GM18870 (cell line): ENCODE results near the gene ZNF774.
"Not testable (repeated sequence)": the region's sequence is repeated elsewhere in the genome, so short reads cannot be mapped to it uniquely, and the experiment has no call there.

Source experiments
- ATAC-seq: cut with Tn5 transposase; IDR thresholded peaks from one replicate; pipeline ENCODE4 v1.9.1; 2021; ENCODE audit warnings: moderate library complexity; ENCODE audit not compliant: unreplicated experiment

ZNF774 gene

GRCh38 chr15:90352107-90352893 is at the start of gene ZNF774:
Gene ZNF774 (plus strand): TSS chr15:90352284. CDS start chr15:90354661, 2,377 bp downstream.
- peak; percentile 99 for ATAC-seq

GRCh38 chr15:90305355-90305754 is 46.7 kb upstream of the ZNF774 start:
- not testable (repeated sequence) for ATAC-seq

GRCh38 chr15:90305932-90306331 is 46.2 kb upstream of the ZNF774 start:
- ATAC-seq = no peak

DNA sequence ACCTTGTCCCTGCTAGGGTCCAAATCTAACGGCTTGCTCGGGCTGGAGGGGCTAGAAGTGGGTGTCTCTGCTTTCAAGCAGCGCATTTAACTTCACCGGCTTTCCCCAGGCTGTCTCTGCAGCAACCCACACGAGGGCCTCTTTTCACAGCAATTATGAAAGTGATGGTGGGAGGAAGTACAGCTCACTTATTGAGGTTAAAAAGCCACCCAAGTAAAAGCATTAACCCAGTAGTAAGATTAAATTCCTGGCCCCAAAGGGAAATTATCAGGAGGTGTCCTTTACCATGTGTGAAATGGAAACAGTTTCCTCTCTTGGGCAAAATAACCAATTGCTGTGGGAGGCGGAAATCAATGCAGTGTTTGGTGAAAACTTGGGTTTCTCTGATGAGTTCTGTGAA is 45.5 kb upstream of the ZNF774 start:
- no peak for ATAC-seq

DNA sequence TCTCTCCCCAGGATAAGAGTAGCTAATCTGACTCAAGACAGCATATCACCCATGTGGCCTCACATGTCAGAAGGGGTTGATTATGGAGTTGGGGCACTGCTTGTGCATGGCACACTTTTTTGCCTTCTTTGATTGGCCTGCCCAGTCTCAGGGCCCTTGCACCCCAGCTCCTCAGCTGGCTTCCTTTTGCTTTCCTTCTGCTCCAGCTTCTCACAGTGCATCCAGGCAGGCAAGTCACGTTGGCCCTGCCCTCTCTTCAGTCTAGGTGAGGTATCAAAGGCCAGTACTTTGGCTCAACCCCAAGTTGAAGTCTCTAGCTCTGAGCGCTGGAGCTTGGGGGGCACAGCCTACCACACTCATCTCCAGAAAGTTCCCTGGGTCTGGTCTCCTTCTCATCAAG is 44.4 kb upstream of the ZNF774 start:
- no peak for ATAC-seq

GRCh38 chr15:90309020-90309419 is 43.1 kb upstream of the ZNF774 start:
- no peak for ATAC-seq

GRCh38 chr15:90315278-90315982 is 36.7 kb upstream of the ZNF774 start:
- no peak for ATAC-seq

- no peak for ATAC-seq
Measured at GRCh38 chr15:90316139-90316538, 35.9 kb upstream of the ZNF774 start.

- no peak for ATAC-seq
Measured at GRCh38 chr15:90318591-90318990, 33.5 kb upstream of the ZNF774 start.

DNA sequence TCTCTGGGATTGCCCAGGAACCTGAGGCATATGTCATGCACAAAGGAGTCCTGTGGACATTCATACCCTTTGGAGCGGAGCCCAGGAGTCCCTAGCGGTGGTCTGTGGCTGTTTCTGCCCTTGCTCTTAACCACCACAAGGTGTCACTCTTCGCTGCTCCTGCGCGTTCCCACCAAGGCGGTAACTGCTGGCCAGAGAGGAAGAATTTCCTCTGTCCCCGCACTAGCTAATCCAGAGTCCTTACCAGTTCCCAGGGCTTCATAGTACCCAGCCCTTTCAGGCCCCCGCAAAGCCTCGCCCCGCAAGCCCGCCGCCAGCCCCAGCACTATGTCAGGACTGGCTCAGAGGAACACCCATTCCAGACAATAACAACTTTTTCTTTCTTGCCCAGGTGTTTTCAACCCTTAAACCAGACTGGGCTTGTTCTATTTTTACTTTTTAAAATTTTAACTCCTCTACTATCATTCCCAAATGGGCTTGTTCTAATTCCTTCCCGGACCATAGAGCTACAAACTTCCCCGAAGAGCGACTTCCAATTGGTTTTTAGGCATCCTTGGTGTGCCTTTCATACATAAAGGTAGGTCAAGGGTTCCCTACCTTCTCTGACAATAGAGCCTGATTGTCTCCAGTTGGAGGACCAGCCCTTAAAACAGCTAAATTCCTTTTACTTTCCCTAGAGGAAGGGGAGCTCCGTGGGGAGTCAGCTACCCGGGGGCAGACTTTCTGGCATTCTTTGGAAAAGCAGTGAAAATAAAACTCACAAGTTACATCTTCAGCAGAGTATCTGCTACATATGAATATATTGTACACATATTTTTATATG is 31.8 kb upstream of the ZNF774 start:
- peak; percentile 48 for ATAC-seq

DNA sequence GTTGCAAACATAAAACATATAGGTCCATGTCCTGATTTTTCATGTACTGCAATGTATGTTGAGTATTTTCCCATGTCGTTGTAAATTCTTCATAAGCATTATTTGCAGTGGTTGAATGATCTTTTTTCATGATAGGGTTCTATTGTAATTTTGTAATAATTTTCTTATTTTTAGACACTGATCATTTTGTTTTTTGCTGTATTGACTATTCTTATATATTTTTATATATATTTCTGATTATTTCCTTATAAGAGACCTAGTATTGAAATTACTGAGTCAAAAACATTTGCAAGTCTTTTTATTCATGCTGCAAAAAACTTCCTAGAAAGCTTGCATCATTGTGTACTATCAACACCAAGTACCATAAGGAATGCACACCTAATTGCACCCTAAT is 31.2 kb upstream of the ZNF774 start:
- ATAC-seq = no peak

- no peak for ATAC-seq
Measured at GRCh38 chr15:90322538-90322937, 29.5 kb upstream of the ZNF774 start.

DNA sequence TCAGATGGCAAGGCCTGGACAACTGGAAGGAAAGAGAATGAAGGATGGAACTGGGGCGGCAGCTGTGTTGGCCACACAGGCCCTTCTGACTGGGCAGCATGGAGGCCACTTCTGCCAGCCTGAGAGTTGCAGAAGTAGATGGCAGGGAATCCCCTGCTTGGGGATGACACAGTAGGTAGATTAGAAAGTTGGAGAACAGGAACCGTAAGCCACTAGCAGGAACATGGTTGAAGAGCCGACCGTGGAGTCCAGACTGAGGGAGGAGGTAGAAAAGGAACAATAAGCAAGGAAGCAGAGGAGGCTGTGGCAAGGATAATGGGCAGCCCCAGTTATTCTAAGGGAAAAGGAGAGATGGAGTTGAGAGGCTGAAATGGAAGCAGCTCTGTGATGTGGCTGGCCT is 26.4 kb upstream of the ZNF774 start:
- ATAC-seq = no peak

DNA sequence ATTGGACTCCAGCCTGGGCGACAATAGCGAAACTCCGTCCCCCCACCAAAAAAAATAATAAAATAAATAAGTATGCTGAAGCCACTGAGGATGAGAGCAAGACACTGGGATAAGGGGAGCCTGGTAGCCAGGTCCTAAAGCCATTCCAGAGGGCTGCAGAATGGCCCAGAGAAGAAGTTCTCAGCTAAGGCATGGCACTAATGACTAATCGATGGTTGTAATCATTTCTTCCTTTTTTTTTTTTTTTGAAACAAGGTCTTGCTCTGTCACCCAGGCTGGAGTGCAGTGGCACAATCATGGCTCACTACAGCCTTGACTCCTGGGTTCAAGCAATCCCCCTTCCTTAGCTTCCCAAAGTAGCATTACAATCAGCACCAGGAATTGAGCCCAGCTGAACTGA is 25.6 kb upstream of the ZNF774 start:
- no peak for ATAC-seq

DNA sequence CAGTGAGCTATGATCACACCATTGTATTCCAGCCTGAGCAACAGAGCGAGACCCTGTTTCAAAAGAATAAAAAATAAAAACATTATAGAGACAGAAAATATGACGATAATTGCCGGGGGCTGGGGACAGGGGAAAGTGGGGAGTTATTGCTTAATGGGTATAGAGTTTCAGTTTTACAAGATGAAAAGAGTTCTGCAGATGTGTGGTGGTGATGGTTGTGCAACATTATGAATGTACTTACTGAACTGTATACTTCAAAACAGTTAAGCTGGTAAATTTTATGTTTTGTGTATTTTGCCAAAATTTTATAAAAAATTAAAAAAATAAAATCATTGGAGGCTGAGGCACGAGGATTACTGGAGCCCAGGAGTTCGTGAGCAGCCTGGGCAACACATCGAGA is 24.8 kb upstream of the ZNF774 start:
- no peak for ATAC-seq

DNA sequence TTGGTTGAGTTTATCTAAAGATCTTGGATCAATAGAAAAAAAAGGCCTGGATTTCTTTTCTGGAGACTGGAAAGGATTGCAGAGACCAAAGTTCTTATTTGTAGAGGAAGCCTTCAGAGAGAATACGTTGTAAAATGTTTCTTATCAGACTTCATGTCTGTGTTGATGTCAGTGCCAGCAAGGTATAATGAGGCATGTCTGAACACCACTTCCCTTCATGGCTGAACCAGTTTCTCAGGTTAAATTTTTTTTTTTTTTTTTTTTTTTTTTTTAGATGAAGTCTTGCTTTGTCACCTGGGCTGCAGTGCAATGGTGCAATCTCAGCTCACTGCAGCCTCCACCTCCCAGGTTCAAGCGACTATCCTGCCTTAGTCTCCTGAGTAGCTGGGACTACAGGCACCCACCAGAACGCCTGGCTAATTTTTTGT is 17.8 kb upstream of the ZNF774 start:
- ATAC-seq = no peak

DNA sequence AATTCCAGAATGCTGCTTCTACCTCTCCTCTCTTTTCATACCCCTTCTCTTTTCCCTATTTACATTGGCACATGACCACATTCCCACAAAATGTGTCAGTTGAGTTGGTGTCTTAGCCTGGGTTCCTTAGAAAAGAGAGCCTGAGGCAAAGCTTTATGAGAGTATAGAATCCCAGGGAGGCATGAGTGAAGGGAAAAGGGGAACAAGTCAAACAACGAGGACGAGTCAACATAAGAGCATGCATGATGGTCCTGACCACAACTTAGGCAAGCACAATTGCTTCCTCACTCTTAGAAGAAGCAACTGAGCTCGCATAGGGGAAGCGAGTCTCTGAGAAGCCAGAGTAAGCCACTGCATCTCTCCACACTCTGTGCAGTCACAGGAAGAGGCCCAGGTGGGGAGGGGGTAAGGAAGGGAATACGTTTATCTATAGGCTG is 15.4 kb upstream of the ZNF774 start:
- no peak for ATAC-seq

DNA sequence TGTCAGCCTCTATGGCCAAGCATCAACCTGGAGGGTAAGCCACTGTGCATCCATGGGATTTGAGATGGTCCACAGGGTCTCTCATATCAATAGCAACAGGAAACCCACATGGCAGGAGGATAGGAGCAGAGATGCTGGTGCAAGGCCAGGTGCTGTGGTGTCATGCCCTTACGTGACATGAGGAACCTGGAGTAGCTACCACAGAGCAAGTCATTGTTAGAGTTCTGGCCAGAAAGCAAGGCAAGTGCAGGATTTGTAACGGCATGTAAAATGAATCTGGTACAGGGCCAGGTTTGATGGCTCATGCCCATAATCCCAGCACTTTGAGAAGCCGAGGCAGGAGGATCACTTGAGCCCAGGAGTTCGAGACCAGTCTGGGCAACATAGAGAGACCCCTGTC is 14.8 kb upstream of the ZNF774 start:
- no peak for ATAC-seq

- ATAC-seq = no peak
Measured at GRCh38 chr15:90338532-90338931, 13.6 kb upstream of the ZNF774 start.

- no peak for ATAC-seq
Measured at GRCh38 chr15:90340345-90340744, 11.7 kb upstream of the ZNF774 start.

GRCh38 chr15:90343302-90343790 is 8.7 kb upstream of the ZNF774 start:
- no peak for ATAC-seq
